GM19240 (cell line): Measurements from ENCODE around the gene XRCC1.
"Not testable (repeated sequence)": the region's sequence is repeated elsewhere in the genome, so short reads cannot be mapped to it uniquely, and the experiment has no call there.

Experiments used
- DNase-seq: peaks from one replicate; pipeline ENCODE4 v3.0.0; 2011; ENCODE audit warnings: low spot score; ENCODE audit not compliant: insufficient read length

Gene XRCC1

GRCh38 chr19:43575955-43576878 is 890 bp upstream of the XRCC1 start:
- DNase-seq: no peak

- no peak for DNase-seq
Measured at GRCh38 chr19:43574424-43575155, 737 bp downstream of the XRCC1 start.

DNA sequence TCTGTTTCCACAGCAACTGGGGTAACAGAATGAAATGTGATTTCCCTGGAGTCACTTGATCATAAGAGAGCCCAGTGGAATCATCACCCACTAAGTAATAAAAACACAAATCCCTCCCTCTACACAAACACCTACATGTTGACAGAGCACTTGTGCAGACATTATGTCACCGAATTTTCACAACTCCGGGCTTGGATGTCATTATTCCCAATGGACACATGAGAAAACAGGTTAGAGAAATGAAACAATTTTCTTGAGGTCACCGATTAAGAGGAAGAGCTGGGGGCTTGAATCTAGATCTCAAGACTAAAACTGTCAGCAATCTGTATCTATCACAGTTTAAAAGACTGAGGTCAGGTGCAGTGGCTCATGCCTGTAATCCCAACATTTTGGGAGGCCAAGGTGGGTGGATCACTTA is 3.1 kb downstream of the XRCC1 start:
- no peak for DNase-seq

GRCh38 chr19:43570174-43570791 is 5.0 kb downstream of the XRCC1 start:
- no peak for DNase-seq

DNA sequence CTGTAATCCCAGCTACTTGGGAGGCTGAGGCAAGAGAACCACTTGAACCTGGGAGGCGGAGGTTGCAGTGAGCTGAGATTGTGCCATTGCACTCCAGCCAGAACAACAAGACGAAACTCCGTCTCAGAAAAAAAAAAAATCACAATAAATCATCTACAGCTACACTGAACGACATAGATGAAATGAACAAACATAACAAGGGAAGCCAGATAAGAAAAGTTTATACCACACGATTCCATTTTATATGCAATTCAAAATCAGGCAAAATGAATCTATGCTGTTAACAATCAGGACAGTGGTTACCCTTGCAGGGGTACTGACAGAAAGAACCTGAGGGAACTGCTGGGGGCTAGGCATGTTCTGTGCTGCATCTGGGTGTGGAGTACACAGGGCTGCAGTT is 5.7 kb downstream of the XRCC1 start:
- no peak for DNase-seq

GRCh38 chr19:43564800-43565199 is 10.5 kb downstream of the XRCC1 start:
- DNase-seq: no peak

- DNase-seq: no peak
Measured at GRCh38 chr19:43563816-43564457, 11.4 kb downstream of the XRCC1 start.

- no peak for DNase-seq
Measured at GRCh38 chr19:43562698-43563241, 12.6 kb downstream of the XRCC1 start.

GRCh38 chr19:43562226-43562697 is 13.1 kb downstream of the XRCC1 start:
- DNase-seq: no peak

DNA sequence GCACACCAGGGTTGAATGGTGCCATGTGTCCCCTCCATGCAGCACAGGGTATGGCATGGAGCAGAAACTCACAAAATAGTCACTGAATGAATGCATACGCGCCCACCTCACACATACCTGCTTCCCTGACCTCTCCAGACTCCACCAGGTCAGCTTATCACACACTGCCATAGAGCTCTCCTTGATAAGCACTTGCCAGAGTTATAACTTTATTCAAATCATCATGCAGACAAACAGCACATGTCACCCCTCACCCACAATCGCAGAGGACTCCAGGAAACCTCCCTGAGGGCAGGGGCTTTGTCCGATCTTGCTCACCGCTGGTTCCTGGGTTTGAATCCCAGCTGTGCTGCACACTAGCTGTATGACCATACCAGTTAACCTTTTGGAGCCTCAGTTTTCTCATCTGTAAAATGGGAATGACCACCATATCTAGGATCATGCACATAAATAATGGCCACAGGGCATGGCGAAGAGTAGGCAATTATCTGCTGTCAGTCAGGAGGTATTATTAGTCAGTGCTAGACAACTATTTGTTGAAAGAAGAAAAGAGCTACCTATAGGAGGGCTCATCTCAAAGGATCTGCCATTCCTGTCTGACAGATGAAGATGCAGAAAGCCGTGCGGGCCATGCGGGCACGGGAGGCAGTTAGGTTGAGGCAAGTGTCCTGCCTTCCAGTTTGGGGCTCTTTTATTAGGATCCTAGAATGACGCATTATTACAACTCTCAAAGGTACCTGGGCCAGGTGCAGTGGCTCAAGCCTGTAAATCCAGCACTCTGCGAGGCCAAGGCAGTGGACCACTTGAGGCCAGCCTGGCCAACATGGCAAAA is 14.0 kb downstream of the XRCC1 start:
- no peak for DNase-seq

GRCh38 chr19:43560687-43561086 is 14.6 kb downstream of the XRCC1 start:
- no peak for DNase-seq

DNA sequence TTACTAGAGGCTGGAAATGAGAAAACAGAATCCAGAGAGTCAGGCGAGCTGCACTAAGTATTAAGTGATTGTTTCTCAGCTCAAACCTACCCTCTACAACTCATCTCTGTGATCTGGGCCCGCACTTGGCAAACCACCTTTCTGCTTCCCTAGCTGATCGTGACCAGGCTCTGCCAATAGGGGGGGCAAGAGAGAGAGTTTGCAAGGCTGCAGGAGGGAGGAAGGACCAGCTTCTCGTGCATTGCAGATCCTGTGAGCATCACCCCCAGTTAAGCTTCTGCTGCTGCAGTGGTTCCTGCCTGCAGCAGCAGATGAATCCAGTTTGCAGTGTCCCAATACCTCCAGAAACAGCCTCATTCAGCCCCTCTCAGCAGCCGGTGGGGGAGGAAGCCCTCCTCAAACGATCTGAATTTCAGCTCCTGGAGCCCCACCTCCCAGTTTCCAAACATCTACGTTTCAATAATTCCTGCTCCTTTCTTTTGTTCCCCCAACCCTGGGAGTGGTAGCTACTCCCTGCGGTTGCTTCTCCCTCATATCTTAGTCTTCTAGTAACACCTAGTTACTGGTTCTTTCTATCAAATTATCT is 20.0 kb downstream of the XRCC1 start:
- peak; percentile 69 for DNase-seq

DNA sequence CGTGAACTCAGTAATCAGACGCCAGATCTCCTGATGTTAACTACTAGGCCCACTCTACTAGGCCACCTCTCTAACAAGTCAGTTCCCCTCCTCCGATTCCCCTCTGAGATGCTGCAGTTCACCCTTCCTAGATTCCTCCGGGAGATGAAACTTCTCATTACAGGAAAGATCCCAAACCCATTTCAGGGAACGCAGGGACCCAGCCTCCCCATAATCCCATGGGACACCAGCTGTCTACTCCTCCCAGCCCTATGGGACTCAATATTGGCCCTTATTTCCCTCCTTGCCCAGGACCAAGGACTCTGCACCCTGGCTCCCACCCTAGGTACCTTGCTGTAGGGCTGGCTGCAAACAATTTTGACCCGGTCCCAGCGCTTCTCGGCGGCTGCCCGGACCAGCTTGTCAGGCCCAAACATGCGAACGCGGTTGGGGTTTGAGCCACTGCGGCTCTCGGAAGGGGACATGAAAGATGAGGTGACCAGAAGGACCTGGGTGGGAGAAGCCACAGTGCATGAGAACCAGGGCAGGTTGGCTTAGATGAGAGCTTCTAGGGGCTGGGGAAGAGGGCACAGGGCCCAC is 20.9 kb downstream of the XRCC1 start:
- DNase-seq: no peak

- no peak for DNase-seq
Measured at GRCh38 chr19:43553656-43554055, 21.7 kb downstream of the XRCC1 start.

- no peak for DNase-seq
Measured at GRCh38 chr19:43552616-43553015, 22.7 kb downstream of the XRCC1 start.

- DNase-seq: no peak
Measured at GRCh38 chr19:43552198-43552450, 23.2 kb downstream of the XRCC1 start.

DNA sequence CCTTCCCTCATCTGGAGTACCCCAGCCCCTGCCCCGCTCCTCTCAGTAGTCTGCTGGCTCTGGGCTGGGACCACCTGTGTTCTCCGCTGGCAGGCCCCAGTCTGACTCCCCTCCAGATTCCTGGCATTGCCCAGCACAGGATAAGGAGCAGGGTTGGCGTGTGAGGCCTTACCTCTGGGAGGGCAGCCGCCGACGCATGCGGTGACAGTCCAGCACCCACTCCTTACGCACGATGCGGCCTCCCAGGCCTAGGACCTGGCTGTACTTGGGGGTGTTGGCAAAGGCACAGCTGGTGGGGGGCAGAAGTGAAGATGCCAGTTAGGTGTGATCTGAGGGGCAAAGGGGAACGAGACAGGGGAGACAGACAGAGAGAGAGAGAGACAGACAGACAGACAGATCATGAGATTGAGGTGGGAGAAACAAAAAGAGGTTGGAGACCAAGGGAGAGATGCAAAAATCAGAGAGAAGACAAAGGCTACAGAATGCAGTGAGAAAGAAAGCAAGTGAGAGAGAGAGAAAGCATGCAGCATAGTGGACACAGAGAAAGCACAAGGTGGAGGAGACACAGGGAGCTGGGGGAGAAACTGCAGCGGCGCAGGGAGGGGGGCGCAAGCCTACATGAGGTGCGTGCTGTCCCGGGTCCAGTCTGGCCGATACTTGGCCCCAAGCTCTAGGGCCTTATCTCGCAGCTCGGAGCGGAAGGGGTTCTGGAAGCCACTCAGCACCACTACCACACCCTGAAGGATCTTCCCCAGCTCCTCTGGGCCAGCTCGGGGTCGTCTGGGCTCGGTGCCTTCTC is 23.7 kb downstream of the XRCC1 start:
- no peak for DNase-seq

- DNase-seq: no peak
Measured at GRCh38 chr19:43548706-43549105, 26.6 kb downstream of the XRCC1 start.

DNA sequence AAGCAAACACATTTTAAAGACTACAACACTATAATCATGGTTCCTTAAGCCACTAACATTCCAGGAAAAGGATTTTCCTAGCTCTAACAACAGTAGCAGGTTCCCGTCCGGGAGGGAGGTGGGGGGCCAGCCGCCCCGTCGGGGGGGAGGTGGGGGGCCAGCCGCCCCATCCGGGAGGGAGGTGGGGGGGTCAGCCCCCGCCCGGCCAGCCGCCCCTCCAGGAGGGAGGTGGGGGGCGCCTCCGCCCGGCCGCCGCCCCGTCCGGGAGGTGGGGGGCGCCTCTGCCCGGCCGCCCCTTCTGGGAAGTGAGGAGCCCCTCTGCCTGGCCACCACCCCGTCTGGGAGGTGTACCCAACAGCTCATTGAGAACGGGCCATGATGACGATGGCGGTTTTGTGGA is 27.4 kb downstream of the XRCC1 start:
- not testable (repeated sequence) for DNase-seq
